GM18502 (cell line): ENCODE data around the gene PCBP1.
"Not testable (repeated sequence)": the region's sequence is repeated elsewhere in the genome, so short reads cannot be mapped to it uniquely, and the experiment has no call there.

Source experiments
- ATAC-seq: cut with Tn5 transposase; IDR thresholded peaks from one replicate; pipeline ENCODE4 v1.9.1; 2021; ENCODE audit warnings: mild to moderate bottlenecking; ENCODE audit not compliant: unreplicated experiment, poor library complexity

PCBP1 gene

GRCh38 chr2:70080610-70081200 is 6.6 kb upstream of the PCBP1 start:
- no peak for ATAC-seq

GRCh38 chr2:70081221-70081620 is 6.1 kb upstream of the PCBP1 start:
- no peak for ATAC-seq

- peak; percentile 40 for ATAC-seq
These were observed 3.7 kb upstream of the PCBP1 start for GRCh38 chr2:70083344-70084156.

- ATAC-seq = no peak
These were observed 2.1 kb upstream of the PCBP1 start for GRCh38 chr2:70084973-70085710.

- no peak for ATAC-seq
These were observed 1.5 kb upstream of the PCBP1 start for GRCh38 chr2:70085711-70086277.

- ATAC-seq = peak; percentile 44
These were observed 919 bp upstream of the PCBP1 start for GRCh38 chr2:70086278-70086837.

- ATAC-seq = no peak
These were observed 673 bp downstream of the PCBP1 start for GRCh38 chr2:70087702-70088597.

- no peak for ATAC-seq
These were observed 1.4 kb downstream of the PCBP1 start for GRCh38 chr2:70088598-70089219.

GRCh38 chr2:70089220-70089982 is 2.1 kb downstream of the PCBP1 start:
- no peak for ATAC-seq

GRCh38 chr2:70089983-70090525 is 2.8 kb downstream of the PCBP1 start:
- no peak for ATAC-seq

- no peak for ATAC-seq
These were observed 3.5 kb downstream of the PCBP1 start for GRCh38 chr2:70090706-70091334.

GRCh38 chr2:70091364-70091763 is 4.1 kb downstream of the PCBP1 start:
- ATAC-seq = no peak

- no peak for ATAC-seq
These were observed 4.5 kb downstream of the PCBP1 start for GRCh38 chr2:70091816-70092215.

GRCh38 chr2:70092576-70093243 is 5.4 kb downstream of the PCBP1 start:
- not testable (repeated sequence) for ATAC-seq

GRCh38 chr2:70094171-70094977 is 7.1 kb downstream of the PCBP1 start:
- ATAC-seq = no peak

- peak; percentile 75 for ATAC-seq
These were observed 7.9 kb downstream of the PCBP1 start for GRCh38 chr2:70094978-70095719.
